C4-2B (cell line): ENCODE results near the gene ENGASE.

ENCODE experiments used
- ZFX ChIP-seq: fragments of 450-650 bp; IDR thresholded peaks from 2 replicates; pipeline ENCODE4 v1.6.1; 2017
- TF ChIP-seq, protein P1 (sequence below): fragments of 450-650 bp; conservative IDR thresholded peaks from 2 replicates; pipeline ENCODE4 v1.5.1; 2017; ENCODE audit warnings: mild to moderate bottlenecking

DNA sequence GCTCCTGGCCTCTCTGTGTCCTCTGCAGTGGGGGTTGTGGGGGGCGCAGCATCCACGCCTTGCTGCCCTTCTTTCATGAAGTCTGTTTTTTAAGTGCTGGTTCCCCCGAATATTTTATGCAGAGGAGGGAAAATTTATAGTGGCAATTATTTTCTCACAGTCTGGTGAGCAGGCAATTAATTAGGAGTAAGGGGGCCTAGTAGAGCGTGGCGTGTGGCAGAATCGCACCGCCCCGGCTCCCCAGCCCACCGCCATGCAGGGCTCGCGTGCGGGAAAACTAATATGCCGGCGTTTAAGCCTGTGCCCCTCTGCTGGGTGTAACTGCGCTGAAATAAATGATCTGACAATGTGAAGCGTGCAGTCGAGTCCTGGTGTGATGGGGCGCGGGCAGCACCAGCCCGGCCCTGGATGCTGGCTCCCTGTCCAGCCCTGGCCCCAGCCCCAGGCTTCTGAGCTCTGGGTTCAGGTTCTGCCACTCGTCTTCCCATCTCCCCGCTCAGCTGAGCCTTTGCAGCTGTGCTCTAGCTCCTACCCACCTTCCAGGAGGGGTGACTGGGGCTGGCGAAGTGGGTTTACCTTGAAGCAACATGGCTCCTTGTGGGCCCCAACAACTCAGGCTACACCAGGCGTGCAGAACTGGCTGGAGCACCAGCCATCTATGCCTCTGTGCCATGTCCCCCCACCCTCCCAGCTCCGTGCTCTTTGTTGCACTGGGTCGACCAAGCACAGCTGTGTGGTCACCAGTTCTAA is 13.8 kb downstream of the ENGASE start:
- TF ChIP-seq, protein P1, sequence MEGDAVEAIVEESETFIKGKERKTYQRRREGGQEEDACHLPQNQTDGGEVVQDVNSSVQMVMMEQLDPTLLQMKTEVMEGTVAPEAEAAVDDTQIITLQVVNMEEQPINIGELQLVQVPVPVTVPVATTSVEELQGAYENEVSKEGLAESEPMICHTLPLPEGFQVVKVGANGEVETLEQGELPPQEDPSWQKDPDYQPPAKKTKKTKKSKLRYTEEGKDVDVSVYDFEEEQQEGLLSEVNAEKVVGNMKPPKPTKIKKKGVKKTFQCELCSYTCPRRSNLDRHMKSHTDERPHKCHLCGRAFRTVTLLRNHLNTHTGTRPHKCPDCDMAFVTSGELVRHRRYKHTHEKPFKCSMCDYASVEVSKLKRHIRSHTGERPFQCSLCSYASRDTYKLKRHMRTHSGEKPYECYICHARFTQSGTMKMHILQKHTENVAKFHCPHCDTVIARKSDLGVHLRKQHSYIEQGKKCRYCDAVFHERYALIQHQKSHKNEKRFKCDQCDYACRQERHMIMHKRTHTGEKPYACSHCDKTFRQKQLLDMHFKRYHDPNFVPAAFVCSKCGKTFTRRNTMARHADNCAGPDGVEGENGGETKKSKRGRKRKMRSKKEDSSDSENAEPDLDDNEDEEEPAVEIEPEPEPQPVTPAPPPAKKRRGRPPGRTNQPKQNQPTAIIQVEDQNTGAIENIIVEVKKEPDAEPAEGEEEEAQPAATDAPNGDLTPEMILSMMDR: no peak
- no peak for TF ChIP-seq ZFX
